ENCODE results near the gene EPS15.
"Not testable (repeated sequence)": the region's sequence is repeated elsewhere in the genome, so short reads cannot be mapped to it uniquely, and the experiment has no call there.

The EPS15 gene

DNA sequence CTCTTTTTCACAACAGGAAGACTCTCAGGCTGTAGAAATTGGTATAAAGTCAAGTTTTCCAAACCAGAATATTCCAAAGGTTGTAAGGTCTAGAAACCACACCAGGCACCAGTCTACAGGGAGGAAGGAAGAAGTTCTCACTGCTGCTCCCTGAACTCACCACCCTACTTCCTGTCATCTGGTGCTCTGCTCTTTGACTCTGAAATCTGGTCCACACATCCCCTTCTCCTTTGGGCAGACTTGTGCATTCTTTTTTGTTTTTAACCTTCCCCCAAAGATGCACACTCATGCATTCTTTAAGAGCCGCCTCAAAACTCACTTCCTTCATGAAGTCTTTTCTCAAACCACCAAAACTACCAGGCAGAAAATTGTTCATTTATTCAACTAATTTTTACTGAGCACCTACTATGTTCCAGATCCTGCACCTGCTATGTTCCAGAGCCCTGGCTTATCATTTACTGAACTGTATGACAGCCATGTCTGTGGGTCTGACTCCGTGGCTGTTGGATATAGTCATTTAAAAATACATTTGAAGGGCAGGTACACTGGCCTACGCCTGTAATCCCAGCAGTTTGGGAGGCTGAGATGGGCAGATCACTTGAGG, 30.1 kb upstream of the EPS15 start:
- no peaks in the 10 kb centered on the region for H3K9me3 ChIP-seq (ENCODE audit: control insufficient read depth in 1 of 2, low read length in 2 of 2)
- no peaks in the 10 kb centered on the region for H3K4me1 ChIP-seq (ENCODE audit: control insufficient read depth in 1 of 2, insufficient read depth in 2 of 2, low read length in 2 of 2)
- H3K9ac ChIP-seq (ENCODE audit: low read depth in 1 of 2, low read length in 2 of 2) = no peak overlapping the region
- peaks cover 0 to 3% of the 10 kb centered on the region in 2 donors for H3K36me3 ChIP-seq (ENCODE audit: control insufficient read depth in 1 of 2, insufficient read depth in 2 of 2, low read length in 2 of 2)
- H3K4me3 ChIP-seq (ENCODE audit: low read depth in 1 of 2, low read length in 2 of 2) = no peak overlapping the region
- H3K27me3 ChIP-seq (ENCODE audit: control insufficient read depth in 1 of 2, insufficient read depth in 2 of 2, low read length in 2 of 2) = no peaks in the 10 kb centered on the region
- no peak overlapping the region for H3K27ac ChIP-seq (ENCODE audit: low read depth, low read length)

DNA sequence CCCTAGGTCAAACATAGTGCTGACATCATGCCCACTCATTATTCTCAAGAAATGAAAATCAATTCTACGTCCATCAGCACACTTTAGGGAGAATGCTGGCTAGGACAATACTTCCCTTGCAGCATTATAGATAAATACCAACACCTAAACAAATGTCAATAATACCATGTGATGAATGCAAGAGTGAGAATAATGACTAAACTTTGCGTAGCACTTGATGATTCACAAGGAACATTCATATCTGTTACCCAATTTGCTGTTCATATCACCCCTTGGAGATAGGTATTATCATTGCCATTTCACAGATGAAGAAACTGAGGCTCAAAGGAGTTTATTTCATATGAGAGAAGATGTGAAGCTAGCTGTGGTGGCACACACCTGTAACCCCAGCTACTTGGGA, 24.8 kb upstream of the EPS15 start:
- Histone ChIP-seq H3K9me3 (ENCODE audit: control insufficient read depth in 1 of 2, low read length in 2 of 2) (no peaks in the 10 kb centered on the region), H3K27me3 (ENCODE audit: control insufficient read depth in 1 of 2, insufficient read depth in 2 of 2, low read length in 2 of 2) (no peaks in the 10 kb centered on the region), H3K27ac (ENCODE audit: low read depth, low read length) (no peak overlapping the region), H3K4me1 (ENCODE audit: control insufficient read depth in 1 of 2, insufficient read depth in 2 of 2, low read length in 2 of 2) (peaks cover 5 to 6% of the 10 kb centered on the region in 2 donors), H3K36me3 (ENCODE audit: control insufficient read depth in 1 of 2, insufficient read depth in 2 of 2, low read length in 2 of 2) (no peaks in the 10 kb centered on the region), H3K4me3 (ENCODE audit: low read depth in 1 of 2, low read length in 2 of 2) (no peak overlapping the region), H3K9ac (ENCODE audit: low read depth in 1 of 2, low read length in 2 of 2) (no peak overlapping the region)

DNA sequence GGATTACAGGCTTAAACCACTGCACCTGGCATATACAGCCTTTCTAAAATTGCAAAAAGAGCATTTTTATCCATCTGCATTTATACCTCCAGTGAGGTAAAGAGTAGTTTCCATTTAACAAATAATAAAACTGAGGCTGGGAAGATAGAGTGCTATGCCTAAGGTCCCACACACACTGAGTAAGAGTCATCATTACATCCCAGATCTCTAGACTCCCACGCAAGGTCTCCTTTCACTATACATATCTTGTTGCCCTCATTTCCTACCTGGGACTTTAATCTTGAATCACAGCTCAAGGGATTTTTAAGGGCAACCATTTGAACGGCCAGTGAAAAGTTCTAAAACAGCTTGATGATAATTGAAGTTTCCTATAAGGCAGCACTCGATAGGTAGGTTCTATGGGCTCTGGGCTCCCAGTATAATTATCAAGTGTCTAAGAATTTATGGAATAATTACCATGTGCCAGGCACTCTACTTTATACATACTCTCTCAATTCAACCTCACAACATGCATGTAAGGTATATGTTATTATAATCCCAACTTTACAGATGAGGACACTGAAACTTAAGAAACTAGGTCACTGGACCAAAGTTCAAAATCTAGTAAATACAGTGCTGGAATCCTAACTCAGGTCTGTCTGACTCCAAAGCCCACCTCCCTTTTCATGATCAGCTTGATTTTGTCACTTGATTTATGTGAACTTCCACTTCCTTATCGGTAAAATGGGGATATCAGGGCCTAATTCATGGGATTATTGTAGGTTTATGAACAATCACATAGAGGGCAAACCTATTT, 23.3 kb upstream of the EPS15 start:
- H3K27ac ChIP-seq (ENCODE audit: low read depth, low read length) = no peak overlapping the region
- H3K4me3 ChIP-seq (ENCODE audit: low read depth in 1 of 2, low read length in 2 of 2) = no peak overlapping the region
- no peak overlapping the region for H3K9ac ChIP-seq (ENCODE audit: low read depth in 1 of 2, low read length in 2 of 2)
- no peaks in the 10 kb centered on the region for H3K9me3 ChIP-seq (ENCODE audit: control insufficient read depth in 1 of 2, low read length in 2 of 2)
- no peaks in the 10 kb centered on the region for H3K36me3 ChIP-seq (ENCODE audit: control insufficient read depth in 1 of 2, insufficient read depth in 2 of 2, low read length in 2 of 2)
- no peaks in the 10 kb centered on the region for H3K27me3 ChIP-seq (ENCODE audit: control insufficient read depth in 1 of 2, insufficient read depth in 2 of 2, low read length in 2 of 2)
- peaks cover 5 to 6% of the 10 kb centered on the region in 2 donors for H3K4me1 ChIP-seq (ENCODE audit: control insufficient read depth in 1 of 2, insufficient read depth in 2 of 2, low read length in 2 of 2)

DNA sequence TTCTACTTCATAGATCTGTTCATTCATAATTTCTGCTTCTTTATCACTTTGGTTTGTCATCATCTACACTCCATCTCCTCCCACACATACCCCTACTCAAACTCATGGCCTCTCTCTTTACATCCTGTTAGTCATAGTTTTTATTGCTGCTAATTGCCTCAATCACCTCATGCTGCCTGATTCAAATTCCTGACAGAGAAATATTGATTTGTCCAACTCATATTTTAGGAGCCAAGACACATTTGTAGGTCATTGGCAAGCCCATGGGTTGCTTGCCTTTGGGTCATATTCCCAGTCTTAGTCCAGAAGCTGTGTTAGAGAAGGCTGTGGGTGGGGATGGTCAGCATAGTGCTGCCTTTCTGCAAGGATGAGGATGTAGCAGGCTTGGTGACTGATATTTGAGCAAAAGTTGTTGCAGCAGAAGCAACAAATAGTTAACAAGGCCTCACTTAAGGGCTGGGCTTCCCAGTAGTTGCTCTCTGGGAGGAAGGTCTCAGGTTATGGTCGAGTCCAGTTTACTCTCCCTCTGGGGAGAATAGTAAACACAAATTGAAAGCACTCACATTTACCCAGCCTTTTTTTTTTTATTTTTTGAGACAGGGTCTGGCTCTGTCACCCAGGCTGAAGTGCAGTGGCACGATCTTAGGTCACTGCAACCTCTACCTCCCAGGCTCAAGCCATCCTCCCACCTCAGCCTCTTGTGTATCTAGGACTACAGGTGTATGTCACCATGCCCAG, 22.4 kb upstream of the EPS15 start:
- Histone ChIP-seq H3K27ac (ENCODE audit: low read depth, low read length) (no peak overlapping the region), H3K9me3 (ENCODE audit: control insufficient read depth in 1 of 2, low read length in 2 of 2) (no peaks in the 10 kb centered on the region), H3K27me3 (ENCODE audit: control insufficient read depth in 1 of 2, insufficient read depth in 2 of 2, low read length in 2 of 2) (no peaks in the 10 kb centered on the region), H3K9ac (ENCODE audit: low read depth in 1 of 2, low read length in 2 of 2) (no peak overlapping the region), H3K36me3 (ENCODE audit: control insufficient read depth in 1 of 2, insufficient read depth in 2 of 2, low read length in 2 of 2) (no peaks in the 10 kb centered on the region), H3K4me3 (ENCODE audit: low read depth in 1 of 2, low read length in 2 of 2) (no peak overlapping the region), H3K4me1 (ENCODE audit: control insufficient read depth in 1 of 2, insufficient read depth in 2 of 2, low read length in 2 of 2) (peaks cover 5 to 6% of the 10 kb centered on the region in 2 donors)

DNA sequence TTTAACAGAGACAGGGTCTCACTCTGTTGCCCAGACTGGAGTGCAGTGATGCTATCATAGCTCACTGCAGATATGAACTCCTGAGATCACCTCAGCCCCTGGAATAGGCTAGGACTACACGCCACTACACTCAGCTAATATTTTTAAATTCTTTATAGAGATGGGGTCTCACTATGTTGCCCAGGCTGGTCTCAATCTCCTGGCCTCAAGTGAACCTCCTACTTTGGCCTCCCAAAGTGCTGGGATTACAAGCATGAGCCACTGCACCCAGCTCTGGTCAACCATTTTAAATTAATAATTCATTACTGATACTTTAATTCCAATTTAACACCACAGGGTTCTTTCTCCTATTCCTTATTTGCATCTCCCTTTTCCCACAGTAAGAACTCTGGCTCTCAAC, 18.5 kb upstream of the EPS15 start:
- Histone ChIP-seq H3K4me1 (ENCODE audit: control insufficient read depth in 1 of 2, insufficient read depth in 2 of 2, low read length in 2 of 2) (peaks cover 5 to 6% of the 10 kb centered on the region in 2 donors), H3K4me3 (ENCODE audit: low read depth in 1 of 2, low read length in 2 of 2) (no peak overlapping the region), H3K36me3 (ENCODE audit: control insufficient read depth in 1 of 2, insufficient read depth in 2 of 2, low read length in 2 of 2) (no peaks in the 10 kb centered on the region), H3K27ac (ENCODE audit: low read depth, low read length) (no peak overlapping the region), H3K9ac (ENCODE audit: low read depth in 1 of 2, low read length in 2 of 2) (no peak overlapping the region), H3K27me3 (ENCODE audit: control insufficient read depth in 1 of 2, insufficient read depth in 2 of 2, low read length in 2 of 2) (no peaks in the 10 kb centered on the region), H3K9me3 (ENCODE audit: control insufficient read depth in 1 of 2, low read length in 2 of 2) (no peaks in the 10 kb centered on the region)

DNA sequence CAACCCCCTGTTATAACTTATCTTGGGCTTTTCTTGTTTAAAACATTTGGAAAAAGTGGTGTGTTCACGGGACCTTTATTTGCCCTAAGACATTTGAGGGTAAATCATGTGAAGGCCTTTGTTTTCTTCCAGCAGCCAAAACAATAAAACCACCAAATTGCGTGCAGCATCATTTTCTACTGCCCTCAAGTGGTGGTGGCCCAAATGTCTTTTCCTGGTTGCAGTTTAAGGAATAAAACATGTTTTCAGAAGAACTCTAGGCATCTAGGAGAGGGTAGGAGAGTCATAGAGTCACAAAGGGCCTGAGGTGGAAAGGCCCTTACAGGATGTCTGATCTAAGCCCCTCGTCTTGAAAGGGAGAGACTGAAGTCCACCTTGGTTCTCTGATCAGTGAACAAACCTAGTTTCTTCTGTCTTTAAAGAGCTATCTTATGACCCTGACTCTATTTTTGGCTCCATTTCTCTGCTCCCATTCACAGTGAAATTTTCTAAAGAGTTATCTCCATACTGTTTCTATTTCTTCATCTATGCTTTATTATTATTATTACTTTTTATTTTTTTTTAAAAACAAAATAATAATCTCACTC, 16.0 kb upstream of the EPS15 start:
- no peaks in the 10 kb centered on the region for H3K9me3 ChIP-seq (ENCODE audit: control insufficient read depth in 1 of 2, low read length in 2 of 2)
- no peak overlapping the region for H3K9ac ChIP-seq (ENCODE audit: low read depth in 1 of 2, low read length in 2 of 2)
- H3K27ac ChIP-seq (ENCODE audit: low read depth, low read length) = no peak overlapping the region
- H3K36me3 ChIP-seq (ENCODE audit: control insufficient read depth in 1 of 2, insufficient read depth in 2 of 2, low read length in 2 of 2) = no peaks in the 10 kb centered on the region
- no peaks in the 10 kb centered on the region for H3K27me3 ChIP-seq (ENCODE audit: control insufficient read depth in 1 of 2, insufficient read depth in 2 of 2, low read length in 2 of 2)
- no peaks in the 10 kb centered on the region for H3K4me1 ChIP-seq (ENCODE audit: control insufficient read depth in 1 of 2, insufficient read depth in 2 of 2, low read length in 2 of 2)
- H3K4me3 ChIP-seq (ENCODE audit: low read depth in 1 of 2, low read length in 2 of 2) = no peak overlapping the region

DNA sequence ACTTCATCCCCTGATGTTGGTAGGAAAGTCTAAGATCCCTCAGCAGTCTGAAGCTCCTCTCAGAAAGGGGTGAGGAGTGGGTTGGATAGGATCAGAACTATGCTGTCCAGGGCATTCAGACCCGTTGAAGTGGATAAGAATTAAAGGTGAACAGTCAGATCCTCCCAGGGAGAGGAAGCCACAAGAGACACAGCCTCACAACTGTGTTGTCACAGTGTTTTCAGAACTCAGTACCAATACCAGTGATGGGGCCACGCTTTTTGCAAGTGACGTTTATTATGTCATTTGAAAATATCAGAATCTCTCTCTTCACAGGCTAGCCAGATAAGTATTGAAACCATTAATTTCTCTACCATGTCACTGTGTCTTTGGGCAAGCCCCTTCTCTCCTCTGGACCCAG, 15.4 kb upstream of the EPS15 start:
- no peak overlapping the region for H3K27ac ChIP-seq (ENCODE audit: low read depth, low read length)

DNA sequence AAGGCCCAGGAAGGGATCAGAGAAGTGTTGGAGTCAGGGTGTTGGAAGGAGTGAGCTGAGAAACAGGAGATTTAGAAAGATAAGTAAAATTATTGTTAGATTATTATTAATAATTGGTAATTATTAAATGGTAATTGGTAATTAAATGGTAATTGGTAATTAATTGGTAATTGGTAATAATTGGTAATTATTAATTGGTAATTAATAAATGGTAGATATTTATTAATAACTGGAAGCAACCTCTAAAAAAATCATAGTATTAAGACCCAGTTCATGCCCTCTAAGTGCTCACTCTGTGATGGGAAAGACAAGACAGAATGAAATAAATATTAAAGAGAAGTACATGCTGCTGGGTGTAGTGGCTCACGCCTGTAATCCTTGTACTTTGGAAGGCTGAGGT, 13.8 kb upstream of the EPS15 start:
- Histone ChIP-seq H3K4me3 (ENCODE audit: low read depth in 1 of 2, low read length in 2 of 2) (no peak overlapping the region), H3K36me3 (ENCODE audit: control insufficient read depth in 1 of 2, insufficient read depth in 2 of 2, low read length in 2 of 2) (no peaks in the 10 kb centered on the region), H3K9me3 (ENCODE audit: control insufficient read depth in 1 of 2, low read length in 2 of 2) (no peaks in the 10 kb centered on the region), H3K27ac (ENCODE audit: low read depth, low read length) (no peak overlapping the region), H3K9ac (ENCODE audit: low read depth in 1 of 2, low read length in 2 of 2) (no peak overlapping the region), H3K4me1 (ENCODE audit: control insufficient read depth in 1 of 2, insufficient read depth in 2 of 2, low read length in 2 of 2) (no peaks in the 10 kb centered on the region), H3K27me3 (ENCODE audit: control insufficient read depth in 1 of 2, insufficient read depth in 2 of 2, low read length in 2 of 2) (no peaks in the 10 kb centered on the region)

More for the DNA sequence above, 15.4 kb upstream of the EPS15 start:
- H3K9ac ChIP-seq (ENCODE audit: low read depth in 1 of 2, low read length in 2 of 2) = no peak overlapping the region
- no peak overlapping the region for H3K4me3 ChIP-seq (ENCODE audit: low read depth in 1 of 2, low read length in 2 of 2)
- no peaks in the 10 kb centered on the region for H3K4me1 ChIP-seq (ENCODE audit: control insufficient read depth in 1 of 2, insufficient read depth in 2 of 2, low read length in 2 of 2)
- no peaks in the 10 kb centered on the region for H3K27me3 ChIP-seq (ENCODE audit: control insufficient read depth in 1 of 2, insufficient read depth in 2 of 2, low read length in 2 of 2)
- H3K36me3 ChIP-seq (ENCODE audit: control insufficient read depth in 1 of 2, insufficient read depth in 2 of 2, low read length in 2 of 2) = no peaks in the 10 kb centered on the region
- H3K9me3 ChIP-seq (ENCODE audit: control insufficient read depth in 1 of 2, low read length in 2 of 2) = no peaks in the 10 kb centered on the region

DNA sequence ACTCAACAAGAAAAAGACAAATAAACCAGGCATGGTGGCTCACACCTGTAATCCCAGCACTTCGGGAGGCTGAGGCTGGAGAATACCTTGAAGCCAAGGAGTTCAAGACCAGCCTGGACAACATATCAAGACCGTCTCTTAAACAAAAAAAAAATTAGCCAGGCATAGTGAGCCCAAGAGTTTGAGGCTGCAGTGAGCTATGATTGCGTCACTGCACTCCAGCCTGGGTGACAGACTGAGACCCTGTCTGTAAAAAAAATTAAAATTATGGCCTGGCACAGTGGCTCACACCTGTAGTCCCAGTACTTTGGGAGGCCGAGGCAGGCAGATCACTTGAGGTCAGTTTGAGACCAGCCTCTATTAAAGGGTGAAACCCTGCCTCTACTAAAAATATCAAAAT, 11.4 kb upstream of the EPS15 start:
- H3K27ac ChIP-seq (ENCODE audit: low read depth, low read length); H3K27me3 ChIP-seq (ENCODE audit: control insufficient read depth in 1 of 2, insufficient read depth in 2 of 2, low read length in 2 of 2); H3K9me3 ChIP-seq (ENCODE audit: control insufficient read depth in 1 of 2, low read length in 2 of 2); H3K9ac ChIP-seq (ENCODE audit: low read depth in 1 of 2, low read length in 2 of 2); H3K4me3 ChIP-seq (ENCODE audit: low read depth in 1 of 2, low read length in 2 of 2); H3K4me1 ChIP-seq (ENCODE audit: control insufficient read depth in 1 of 2, insufficient read depth in 2 of 2, low read length in 2 of 2); H3K36me3 ChIP-seq (ENCODE audit: control insufficient read depth in 1 of 2, insufficient read depth in 2 of 2, low read length in 2 of 2): not testable (repeated sequence)

DNA sequence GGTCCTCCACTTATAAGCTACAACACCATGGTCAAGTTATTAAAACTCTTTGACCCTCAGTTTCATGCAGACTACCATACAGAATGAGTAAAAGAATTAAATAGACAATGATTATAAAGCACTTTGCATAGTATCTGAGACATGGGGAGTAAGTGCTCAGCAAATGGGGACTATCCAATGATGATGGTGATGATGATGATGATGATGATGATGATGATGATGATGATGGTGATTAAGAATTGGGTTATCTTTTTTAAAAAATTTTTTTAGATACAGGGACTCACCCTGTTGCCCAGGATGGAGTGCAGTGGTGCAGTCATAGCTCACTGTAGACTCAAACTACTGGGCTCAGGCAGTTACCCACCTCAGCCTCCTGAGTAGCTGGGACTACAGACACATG, 8.1 kb upstream of the EPS15 start:
- no peaks in the 10 kb centered on the region for H3K27me3 ChIP-seq (ENCODE audit: control insufficient read depth in 1 of 2, insufficient read depth in 2 of 2, low read length in 2 of 2)
- no peak overlapping the region for H3K4me3 ChIP-seq (ENCODE audit: low read depth in 1 of 2, low read length in 2 of 2)
- H3K27ac ChIP-seq (ENCODE audit: low read depth, low read length) = no peak overlapping the region
- no peaks in the 10 kb centered on the region for H3K9me3 ChIP-seq (ENCODE audit: control insufficient read depth in 1 of 2, low read length in 2 of 2)
- no peak overlapping the region for H3K9ac ChIP-seq (ENCODE audit: low read depth in 1 of 2, low read length in 2 of 2)
- no peaks in the 10 kb centered on the region for H3K4me1 ChIP-seq (ENCODE audit: control insufficient read depth in 1 of 2, insufficient read depth in 2 of 2, low read length in 2 of 2)
- H3K36me3 ChIP-seq (ENCODE audit: control insufficient read depth in 1 of 2, insufficient read depth in 2 of 2, low read length in 2 of 2) = peaks cover 0 to 2% of the 10 kb centered on the region in 2 donors

All from duodenal mucosa (tissue), 2 donors.